Measurements from ENCODE around the gene SPRY1.

SPRY1 gene

GRCh38 chr4:123411514-123411913 lies 14.9 kb downstream of the SPRY1 start:
- Mint-ChIP-seq H3K4me3 (no peak overlapping the region), H3K4me1 (peaks cover 5% of the 10 kb centered on the region), H3K9me3 (no peaks in the 10 kb centered on the region), H3K27ac (no peak overlapping the region), H3K27me3 (peaks cover 4% of the 10 kb centered on the region), H3K36me3 (no peaks in the 10 kb centered on the region)
- ATAC-seq (ENCODE audit: low read depth) (no peak), DNase-seq (ENCODE audit: low spot score in 2 of 2) (no peak)

DNA sequence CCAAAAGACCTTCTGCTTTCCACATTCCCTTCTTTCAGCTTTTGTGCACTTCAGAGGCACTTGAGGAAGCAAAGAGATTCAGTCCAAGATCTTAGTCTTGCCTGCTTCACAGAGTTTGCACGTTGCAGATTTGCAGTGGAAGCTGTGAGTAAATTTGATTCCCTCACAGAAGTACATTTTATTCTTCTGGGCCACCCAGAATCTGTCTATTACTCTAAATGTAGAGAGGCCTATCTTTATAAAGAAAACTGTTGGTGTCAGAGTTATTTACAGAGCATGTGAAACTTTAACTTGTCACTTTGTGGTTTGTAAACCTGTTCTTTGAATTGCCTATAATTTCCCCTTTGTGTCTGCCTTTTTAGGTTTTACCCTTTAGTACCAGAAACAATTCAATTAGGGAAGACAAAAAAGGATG lies 15.5 kb downstream of the SPRY1 start:
- Mint-ChIP-seq H3K27ac (no peak overlapping the region), H3K27me3 (peaks cover 5% of the 10 kb centered on the region), H3K36me3 (no peaks in the 10 kb centered on the region), H3K4me3 (no peak overlapping the region), H3K9me3 (no peaks in the 10 kb centered on the region), H3K4me1 (peaks cover 5% of the 10 kb centered on the region)
- DNase-seq (ENCODE audit: low spot score in 2 of 2), result no peak
- no peak for ATAC-seq (ENCODE audit: low read depth)

DNA sequence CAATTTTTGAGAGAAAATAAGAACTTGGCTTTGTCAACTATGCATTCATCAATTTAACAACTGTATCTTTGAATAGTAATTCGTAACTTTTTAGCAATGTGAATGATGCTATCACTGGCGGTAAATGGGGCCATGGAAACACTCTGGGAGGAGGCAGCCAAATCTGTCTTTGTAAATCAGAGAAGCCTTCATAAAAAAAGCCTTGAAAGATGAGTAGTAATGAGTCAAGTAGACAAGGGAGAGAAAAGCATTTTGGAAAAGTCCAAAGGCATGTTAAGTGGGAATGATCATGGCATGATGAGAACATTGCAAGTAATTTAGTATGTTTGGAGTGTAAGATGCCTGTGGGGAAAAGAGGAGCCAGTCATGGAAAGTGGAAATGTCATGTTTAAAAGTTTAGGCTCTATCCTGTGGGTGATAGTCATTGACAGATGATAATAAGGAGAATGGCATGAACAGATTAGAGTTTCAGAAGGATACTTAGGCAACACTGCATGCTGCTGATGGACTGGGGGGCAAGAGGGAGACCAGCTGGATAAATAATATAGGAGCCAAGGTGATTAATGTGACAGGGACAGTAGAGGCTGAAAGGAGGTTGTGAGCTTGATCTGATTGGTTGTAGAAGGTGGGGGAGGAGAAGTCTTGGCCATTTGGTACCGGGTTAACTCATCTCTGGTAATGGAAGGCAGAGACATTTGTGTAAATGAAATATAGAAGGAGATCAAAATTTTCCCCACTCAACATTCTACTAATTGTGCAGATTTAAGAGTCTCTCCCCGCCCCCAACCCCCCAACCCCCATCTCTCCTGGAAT lies 16.3 kb downstream of the SPRY1 start:
- H3K4me3 Mint-ChIP-seq, result no peak overlapping the region
- H3K4me1 Mint-ChIP-seq, result peaks cover 5% of the 10 kb centered on the region
- H3K27ac Mint-ChIP-seq, result no peak overlapping the region
- ATAC-seq (ENCODE audit: low read depth) (no peak), DNase-seq (ENCODE audit: low spot score in 2 of 2) (no peak)
- H3K27me3 Mint-ChIP-seq, result peaks cover 5% of the 10 kb centered on the region
- H3K9me3 Mint-ChIP-seq, result no peaks in the 10 kb centered on the region
- no peaks in the 10 kb centered on the region for H3K36me3 Mint-ChIP-seq

DNA sequence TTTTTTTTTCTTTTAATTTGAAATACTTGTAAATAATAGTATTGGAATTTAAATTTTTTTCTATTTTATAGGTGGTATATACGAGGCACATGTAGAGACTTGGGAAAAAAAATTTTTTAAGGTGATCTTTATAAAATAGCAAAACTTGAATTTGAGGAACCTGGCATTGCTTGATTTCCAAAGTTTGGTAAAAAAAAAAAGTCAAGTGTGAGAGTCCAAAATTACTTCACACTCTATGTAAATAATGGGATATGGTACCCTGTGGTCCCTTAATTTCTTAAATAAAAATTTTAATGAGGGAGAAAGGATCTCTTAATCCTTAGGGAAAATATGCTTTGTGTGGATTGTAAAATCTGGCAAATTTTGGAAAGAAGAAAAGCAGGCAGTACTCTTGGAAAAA lies 19.0 kb downstream of the SPRY1 start:
- Mint-ChIP-seq H3K27me3 (peaks cover 5% of the 10 kb centered on the region), H3K4me3 (no peak overlapping the region), H3K4me1 (peaks cover 5% of the 10 kb centered on the region), H3K9me3 (no peaks in the 10 kb centered on the region), H3K36me3 (no peaks in the 10 kb centered on the region), H3K27ac (no peak overlapping the region)
- no peak for ATAC-seq (ENCODE audit: low read depth)
- DNase-seq (ENCODE audit: low spot score in 2 of 2), result no peak

- Mint-ChIP-seq H3K9me3 (no peaks in the 10 kb centered on the region), H3K27ac (no peak overlapping the region), H3K27me3 (peaks cover 5% of the 10 kb centered on the region), H3K4me1 (peaks cover 5% of the 10 kb centered on the region), H3K36me3 (no peaks in the 10 kb centered on the region), H3K4me3 (no peak overlapping the region)
- no peak for DNase-seq (ENCODE audit: low spot score in 2 of 2)
- no peak for ATAC-seq (ENCODE audit: low read depth)
Measured at GRCh38 chr4:123415977-123416376, 19.4 kb downstream of the SPRY1 start.

- Mint-ChIP-seq H3K9me3 (no peaks in the 10 kb centered on the region), H3K27me3 (peaks cover 5% of the 10 kb centered on the region), H3K27ac (no peak overlapping the region), H3K4me1 (peaks cover 3% of the 10 kb centered on the region), H3K4me3 (no peak overlapping the region), H3K36me3 (no peaks in the 10 kb centered on the region)
- ATAC-seq (ENCODE audit: low read depth) (no peak), DNase-seq (ENCODE audit: low spot score in 2 of 2) (no peak)
Measured at GRCh38 chr4:123417813-123418212, 21.2 kb downstream of the SPRY1 start.

DNA sequence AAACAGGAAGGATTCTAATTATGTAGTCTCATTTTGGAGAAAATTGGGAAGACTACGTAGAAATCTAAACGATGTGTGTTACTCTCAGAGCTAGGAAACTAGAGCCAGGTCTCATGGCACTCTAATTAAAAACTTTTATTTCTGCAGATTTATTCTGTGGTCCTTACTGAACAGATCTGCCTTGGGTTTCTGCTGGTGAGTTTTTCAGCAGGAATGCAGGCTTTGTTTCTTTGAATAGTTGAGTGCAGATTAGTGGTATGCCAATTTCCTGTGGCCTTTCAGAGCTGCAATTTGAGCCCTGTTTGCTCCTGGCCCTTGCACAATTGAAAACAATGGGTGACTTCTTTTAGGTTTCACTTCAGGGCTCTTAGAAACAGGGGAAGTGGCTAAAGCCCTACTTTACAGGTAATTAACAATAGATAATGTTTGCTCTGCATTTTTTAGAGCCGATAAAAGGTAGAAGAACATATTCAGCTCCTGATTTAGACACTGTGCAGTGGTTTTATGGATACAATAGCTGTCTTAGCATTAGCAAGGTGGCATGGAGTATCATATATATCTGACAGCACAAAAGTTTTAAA lies 21.8 kb downstream of the SPRY1 start:
- H3K27me3 Mint-ChIP-seq, result peaks cover 5% of the 10 kb centered on the region
- ATAC-seq (ENCODE audit: low read depth) (no peak), DNase-seq (ENCODE audit: low spot score in 2 of 2) (no peak)
- no peaks in the 10 kb centered on the region for H3K36me3 Mint-ChIP-seq
- H3K4me1 Mint-ChIP-seq, result no peaks in the 10 kb centered on the region
- H3K9me3 Mint-ChIP-seq, result no peaks in the 10 kb centered on the region
- no peak overlapping the region for H3K4me3 Mint-ChIP-seq
- H3K27ac Mint-ChIP-seq, result no peak overlapping the region

DNA sequence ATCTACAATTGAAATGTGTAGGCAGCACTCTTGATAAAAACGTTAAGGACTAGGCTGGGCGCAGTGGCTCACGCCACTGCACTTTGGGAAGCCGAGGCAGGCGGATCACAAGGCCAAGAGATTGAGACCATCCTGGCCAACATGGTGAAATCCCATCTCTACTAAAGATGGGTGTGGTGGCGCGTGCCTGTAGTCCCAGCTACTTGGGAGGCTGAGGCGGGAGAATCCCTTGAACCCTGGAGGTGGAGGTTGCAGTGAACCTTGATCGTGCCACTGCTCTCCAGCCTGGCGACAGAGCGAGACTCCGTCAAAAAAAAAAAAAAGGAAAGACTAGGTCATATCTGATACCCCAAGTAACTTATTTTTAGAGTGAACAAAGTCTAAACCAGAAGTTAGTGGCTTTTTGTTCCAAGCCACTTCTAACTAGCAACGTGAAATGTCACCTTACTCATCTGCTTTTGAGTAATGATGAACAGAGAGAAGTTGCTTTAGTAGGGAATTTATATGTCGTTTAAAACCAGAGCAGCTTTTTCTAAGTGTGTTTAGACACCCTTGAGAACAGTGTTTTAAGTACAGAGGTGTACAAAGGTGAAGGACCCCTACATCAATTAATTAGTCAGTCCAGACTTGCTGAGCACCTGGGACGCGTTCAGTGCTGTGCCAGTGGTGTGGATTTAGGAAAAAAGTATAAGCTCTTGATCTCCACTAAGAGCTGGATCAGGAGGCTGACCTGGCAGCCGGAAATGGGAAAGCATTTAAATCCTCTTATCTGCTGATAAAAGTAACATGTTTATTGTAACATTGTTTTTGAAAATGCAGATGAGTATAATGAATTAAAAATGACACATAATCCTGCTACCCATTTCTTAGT lies 23.5 kb downstream of the SPRY1 start:
- Mint-ChIP-seq H3K4me3 (no peak overlapping the region), H3K4me1 (peaks cover 3% of the 10 kb centered on the region), H3K27ac (no peak overlapping the region), H3K36me3 (no peaks in the 10 kb centered on the region), H3K27me3 (peaks cover 2% of the 10 kb centered on the region), H3K9me3 (no peaks in the 10 kb centered on the region)
- ATAC-seq (ENCODE audit: low read depth) (no peak), DNase-seq (ENCODE audit: low spot score in 2 of 2) (no peak)

DNA sequence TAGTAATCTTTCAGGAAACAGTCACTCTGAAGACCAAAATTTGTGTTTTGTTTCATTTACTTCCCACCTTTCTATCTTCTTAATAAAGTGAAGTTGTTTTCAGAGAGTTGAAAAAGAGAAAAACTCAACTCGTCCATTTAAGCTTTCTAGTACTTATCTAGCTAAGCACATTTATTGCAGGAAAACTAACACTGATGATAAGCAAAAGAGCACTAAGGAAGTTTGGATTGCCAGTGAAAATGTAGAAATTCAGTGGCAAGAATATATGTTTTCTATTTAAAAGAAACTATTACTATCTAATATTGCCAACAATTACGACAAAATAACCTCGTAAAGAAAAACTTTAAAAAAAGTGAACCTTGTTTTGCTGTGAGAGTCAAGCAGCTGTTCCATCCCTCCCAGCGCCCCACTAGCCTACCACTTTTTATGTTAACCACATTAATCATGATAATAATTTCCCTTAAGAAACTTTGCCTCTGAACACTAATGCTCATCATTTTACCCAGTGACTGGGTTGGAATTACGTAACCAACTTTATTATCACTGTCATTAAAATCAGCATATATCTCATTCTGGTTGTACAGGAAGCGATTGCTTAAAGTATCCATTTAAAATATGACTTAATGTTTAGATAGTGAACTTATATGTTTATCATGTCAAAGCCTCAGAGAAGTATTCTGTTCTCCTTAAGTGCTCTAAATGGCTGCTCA lies 24.8 kb downstream of the SPRY1 start:
- no peak overlapping the region for H3K4me3 Mint-ChIP-seq
- peaks cover 3% of the 10 kb centered on the region for H3K4me1 Mint-ChIP-seq
- ATAC-seq (ENCODE audit: low read depth) (no peak), DNase-seq (ENCODE audit: low spot score in 2 of 2) (no peak)
- no peaks in the 10 kb centered on the region for H3K36me3 Mint-ChIP-seq
- H3K27me3 Mint-ChIP-seq, result peaks cover 2% of the 10 kb centered on the region
- no peak overlapping the region for H3K27ac Mint-ChIP-seq
- H3K9me3 Mint-ChIP-seq, result peaks cover 2% of the 10 kb centered on the region

DNA sequence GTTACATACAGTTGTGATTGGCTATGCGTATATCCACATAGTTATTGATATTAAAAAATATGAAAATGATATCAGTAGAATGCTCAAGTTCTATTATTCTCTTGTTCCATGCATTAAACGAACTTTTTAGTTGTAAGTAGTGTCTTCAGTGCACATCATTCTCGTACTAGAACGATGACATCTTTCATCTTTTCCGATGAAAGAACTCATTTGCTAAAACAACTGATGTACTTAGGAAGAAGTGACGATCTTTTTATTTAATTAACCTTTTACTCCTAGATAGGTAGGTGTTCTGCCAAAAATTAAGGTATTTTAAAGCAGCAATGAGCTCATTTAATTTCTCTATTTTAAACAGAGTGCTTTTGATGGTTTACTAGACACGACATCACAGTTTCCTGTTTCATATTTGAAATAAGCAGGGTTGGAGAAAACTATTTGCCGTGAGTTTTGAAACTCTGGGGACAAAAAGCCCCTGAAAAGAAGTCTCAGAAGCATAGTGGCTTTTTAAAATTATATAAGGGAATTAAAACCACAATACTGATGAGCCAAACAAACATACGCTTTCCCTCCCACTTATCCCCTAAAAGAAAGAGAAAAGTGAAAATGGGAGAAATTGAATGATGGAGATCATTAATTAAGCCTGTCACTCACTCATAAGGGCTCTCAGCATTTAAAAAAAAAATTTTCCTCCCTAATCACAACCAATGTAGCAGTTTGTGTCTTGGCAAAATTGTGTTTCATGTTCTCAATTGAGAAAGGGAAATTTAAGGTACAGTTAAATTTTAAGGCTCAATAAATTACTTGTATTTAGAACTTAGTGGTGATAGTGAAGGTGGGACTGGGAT lies 25.6 kb downstream of the SPRY1 start:
- H3K27me3 Mint-ChIP-seq, result no peaks in the 10 kb centered on the region
- no peak overlapping the region for H3K27ac Mint-ChIP-seq
- ATAC-seq (ENCODE audit: low read depth) (no peak), DNase-seq (ENCODE audit: low spot score in 2 of 2) (no peak)
- H3K36me3 Mint-ChIP-seq, result no peaks in the 10 kb centered on the region
- H3K4me3 Mint-ChIP-seq, result no peak overlapping the region
- peaks cover 3% of the 10 kb centered on the region for H3K4me1 Mint-ChIP-seq
- H3K9me3 Mint-ChIP-seq, result peaks cover 2% of the 10 kb centered on the region

DNA sequence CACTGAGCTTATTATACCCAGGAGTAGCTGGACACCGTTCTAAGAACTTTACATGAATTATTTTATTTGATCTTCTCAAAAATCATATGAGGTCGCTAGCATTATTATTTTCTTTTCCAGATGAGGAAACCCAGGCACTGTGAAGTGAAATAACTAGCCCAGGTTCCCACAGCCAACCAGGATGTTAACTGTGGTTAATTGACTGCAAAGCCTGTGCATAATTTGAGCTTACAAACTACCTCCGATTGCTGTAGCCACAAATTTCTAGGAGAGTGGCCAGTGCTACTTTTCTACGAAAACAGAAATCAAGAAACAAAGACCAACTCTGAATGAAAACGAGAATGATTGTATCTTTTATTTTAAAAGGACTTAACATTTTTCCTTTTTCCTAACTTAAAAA lies 27.2 kb downstream of the SPRY1 start:
- DNase-seq (ENCODE audit: low spot score in 2 of 2), result no peak
- H3K9me3 Mint-ChIP-seq, result peaks cover 4% of the 10 kb centered on the region
- H3K4me3 Mint-ChIP-seq, result no peak overlapping the region
- peaks cover 3% of the 10 kb centered on the region for H3K4me1 Mint-ChIP-seq
- peaks cover 2% of the 10 kb centered on the region for H3K36me3 Mint-ChIP-seq
- no peaks in the 10 kb centered on the region for H3K27me3 Mint-ChIP-seq
- no peak overlapping the region for H3K27ac Mint-ChIP-seq
- no peak for ATAC-seq (ENCODE audit: low read depth)

DNA sequence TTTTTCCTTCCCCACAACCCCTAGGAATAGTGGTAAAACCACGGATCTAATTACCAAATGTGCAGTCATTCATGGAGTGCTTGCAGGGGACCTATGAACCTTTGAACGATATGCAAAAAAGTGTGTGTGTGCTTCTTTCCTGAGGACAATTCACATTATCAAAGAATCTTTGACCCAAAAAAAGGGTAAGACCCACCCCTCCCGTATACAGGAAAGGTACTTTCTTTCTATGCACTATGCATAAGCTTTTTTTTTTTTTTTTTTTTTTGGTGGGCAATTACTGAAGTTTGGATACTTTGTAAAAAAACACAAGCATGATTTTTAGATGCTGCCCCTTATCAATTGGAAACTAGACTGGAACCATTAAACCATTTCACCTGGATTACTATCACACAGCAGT lies 31.4 kb downstream of the SPRY1 start:
- Mint-ChIP-seq H3K36me3 (peaks cover 2% of the 10 kb centered on the region), H3K4me1 (peaks cover 3% of the 10 kb centered on the region), H3K27ac (no peak overlapping the region), H3K4me3 (no peak overlapping the region), H3K27me3 (no peaks in the 10 kb centered on the region), H3K9me3 (peaks cover 4% of the 10 kb centered on the region)
- no peak for ATAC-seq (ENCODE audit: low read depth)
- DNase-seq (ENCODE audit: low spot score in 2 of 2), result no peak

DNA sequence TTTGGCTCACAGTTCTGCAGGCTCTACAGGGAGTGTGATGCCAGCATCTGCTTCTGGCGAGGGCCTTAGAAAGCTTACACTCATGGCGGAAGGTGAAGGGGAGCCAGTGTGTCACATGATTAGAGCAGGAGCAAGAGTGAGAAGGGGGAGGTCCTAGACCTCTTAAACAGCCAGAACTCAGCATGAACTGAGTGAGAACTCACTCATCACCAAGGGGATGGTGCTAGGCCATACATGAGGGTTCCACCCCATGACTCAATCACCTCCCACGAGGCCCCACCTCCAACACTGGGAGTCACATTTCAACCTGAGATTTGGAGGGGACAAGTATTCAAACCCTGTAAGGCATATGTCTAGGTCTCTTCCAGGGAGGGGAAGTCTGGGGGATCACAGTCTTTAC lies 33.4 kb downstream of the SPRY1 start:
- no peak for DNase-seq (ENCODE audit: low spot score in 2 of 2)
- no peak for ATAC-seq (ENCODE audit: low read depth)
- Mint-ChIP-seq H3K27me3 (no peaks in the 10 kb centered on the region), H3K4me3 (no peak overlapping the region), H3K27ac (no peak overlapping the region), H3K9me3 (peaks cover 4% of the 10 kb centered on the region), H3K36me3 (peaks cover 2% of the 10 kb centered on the region), H3K4me1 (no peaks in the 10 kb centered on the region)

Measured in memory B cell (primary cell).